Erythroblast (primary cell): ENCODE results near the gene C10orf105.

ENCODE experiments used
- GATA1 ChIP-seq: IDR thresholded peaks from 2 replicates; pipeline ENCODE4 v1.6.1; 2011; ENCODE audit warnings: low read depth, mild to moderate bottlenecking, control low read depth, low read length, moderate library complexity
- POLR2A ChIP-seq: IDR thresholded peaks from 2 replicates; pipeline ENCODE4 v1.6.1; 2011; ENCODE audit warnings: mild to moderate bottlenecking, low read length

- TF ChIP-seq POLR2A (no peak), GATA1 (no peak)
Observed at GRCh38 chr10:71753960-71754505, 34.5 kb upstream of the C10orf105 start.
